ENCODE data around the gene COL4A3. TPM values are rescaled to one million over a fixed set of nuclear protein-coding genes. Genes with fewer than 3 reads are reported as not detected.

Gene COL4A3
- total and polyA plus RNA-seq, 2 donors (not counting 3 experiments of a cell fraction or from before 2014, with no cell fraction given), result not detected

DNA sequence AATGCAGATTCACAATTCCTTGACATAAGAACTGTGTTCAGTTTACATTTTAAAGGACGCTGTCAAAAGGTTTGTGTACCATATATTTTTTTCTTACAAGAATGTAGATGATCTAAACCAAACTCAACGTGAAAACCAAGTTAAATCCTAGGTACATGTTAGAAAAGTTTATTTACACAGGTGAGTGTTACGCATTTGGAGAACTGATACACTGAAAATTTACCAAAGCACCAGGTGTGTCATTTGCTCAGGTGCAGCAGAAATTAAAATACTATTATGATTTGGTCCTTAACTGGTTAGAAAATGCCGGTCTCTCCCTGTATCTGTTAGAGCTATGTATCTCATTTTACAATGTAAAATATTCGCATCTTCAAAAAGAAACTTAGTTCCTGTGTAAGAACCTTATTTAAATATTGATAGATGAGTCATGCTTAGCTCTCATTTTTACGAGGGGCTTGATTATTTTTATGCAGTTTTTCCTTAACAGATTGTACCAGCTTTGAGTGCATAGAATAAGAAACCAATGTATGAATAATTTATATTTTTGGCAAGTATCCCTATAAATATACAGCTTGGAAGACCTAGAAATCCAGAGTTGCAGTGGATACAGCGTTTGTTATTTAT is 185.7 kb downstream of the COL4A3 start:
- Histone ChIP-seq H3K4me3 (replicated peaks in 1 of 3; ENCODE audit: insufficient read depth in 1 of 3, low read depth in 1 of 3, low read length in 3 of 3) (no peak overlapping the region), H3K4me1 (ENCODE audit: control insufficient read depth, extremely low read depth, insufficient read depth, low read length) (no peaks in the 10 kb centered on the region), H3K9ac (replicated peaks; ENCODE audit: extremely low read depth, insufficient read depth, low read length) (no peak overlapping the region), H3K79me2 (ENCODE audit: control insufficient read depth, insufficient read depth, low read length) (no peaks in the 10 kb centered on the region), H3K9me1 (replicated peaks; ENCODE audit: control insufficient read depth, extremely low read depth, insufficient read depth, low read length) (no peaks in the 10 kb centered on the region), H3K36me3 (ENCODE audit: control insufficient read depth in 2 of 2, extremely low read depth in 1 of 2, insufficient read depth in 2 of 2, low read length in 2 of 2) (peaks cover 2 to 5% of the 10 kb centered on the region in 2 experiments), H3K9me3 (replicated peaks; ENCODE audit: control insufficient read depth, insufficient read depth, low read length) (no peaks in the 10 kb centered on the region), H2AFZ (ENCODE audit: low read depth, low read length) (no peak overlapping the region), H3K27me3 (ENCODE audit: control insufficient read depth in 2 of 2, insufficient read depth in 2 of 2, low read length in 2 of 2) (no peaks in the 10 kb centered on the region), H3K27ac (ENCODE audit: insufficient read depth, low read depth, low read length) (no peak overlapping the region), H3K4me2 (ENCODE audit: insufficient read depth, low read length) (no peak overlapping the region), H4K20me1 (replicated peaks; ENCODE audit: control insufficient read depth, extremely low read depth, insufficient read depth, low read length) (no peaks in the 10 kb centered on the region)
- intact Hi-C loops (cut with micrococcal nuclease), result no loop called here
- DNase-seq (ENCODE audit: low read depth, low spot score), result no peak
- TF ChIP-seq POLR2AphosphoS5 (IDR thresholded peaks at IDR 0.05; ENCODE audit: insufficient read depth, low read depth, low read length) (no peak), GATA2 (IDR thresholded peaks at IDR 0.05; ENCODE audit: insufficient read depth, insufficient read length, low read depth, low read length) (no peak), POLR2A (IDR thresholded peaks at IDR 0.05; ENCODE audit: low read depth, low read length) (no peak), EZH2 (IDR thresholded peaks at IDR 0.05; ENCODE audit: borderline replicate concordance, low read depth, low read length, severe bottlenecking) (no peak), MYC (IDR thresholded peaks at IDR 0.05; ENCODE audit: low read depth, low read length) (no peak), FOS (IDR thresholded peaks at IDR 0.05; ENCODE audit: borderline replicate concordance, insufficient read depth, low read length) (no peak), JUN (IDR thresholded peaks at IDR 0.05; ENCODE audit: borderline replicate concordance, insufficient read depth, insufficient read length, low read depth) (no peak)
- TF ChIP-seq, protein P1, sequence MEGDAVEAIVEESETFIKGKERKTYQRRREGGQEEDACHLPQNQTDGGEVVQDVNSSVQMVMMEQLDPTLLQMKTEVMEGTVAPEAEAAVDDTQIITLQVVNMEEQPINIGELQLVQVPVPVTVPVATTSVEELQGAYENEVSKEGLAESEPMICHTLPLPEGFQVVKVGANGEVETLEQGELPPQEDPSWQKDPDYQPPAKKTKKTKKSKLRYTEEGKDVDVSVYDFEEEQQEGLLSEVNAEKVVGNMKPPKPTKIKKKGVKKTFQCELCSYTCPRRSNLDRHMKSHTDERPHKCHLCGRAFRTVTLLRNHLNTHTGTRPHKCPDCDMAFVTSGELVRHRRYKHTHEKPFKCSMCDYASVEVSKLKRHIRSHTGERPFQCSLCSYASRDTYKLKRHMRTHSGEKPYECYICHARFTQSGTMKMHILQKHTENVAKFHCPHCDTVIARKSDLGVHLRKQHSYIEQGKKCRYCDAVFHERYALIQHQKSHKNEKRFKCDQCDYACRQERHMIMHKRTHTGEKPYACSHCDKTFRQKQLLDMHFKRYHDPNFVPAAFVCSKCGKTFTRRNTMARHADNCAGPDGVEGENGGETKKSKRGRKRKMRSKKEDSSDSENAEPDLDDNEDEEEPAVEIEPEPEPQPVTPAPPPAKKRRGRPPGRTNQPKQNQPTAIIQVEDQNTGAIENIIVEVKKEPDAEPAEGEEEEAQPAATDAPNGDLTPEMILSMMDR (IDR thresholded peaks at IDR 0.05; ENCODE audit: extremely low read depth in 1 of 2, insufficient read depth in 1 of 2, low read depth in 1 of 2, low read length in 2 of 2), result no peak
- TF ChIP-seq, protein P2, sequence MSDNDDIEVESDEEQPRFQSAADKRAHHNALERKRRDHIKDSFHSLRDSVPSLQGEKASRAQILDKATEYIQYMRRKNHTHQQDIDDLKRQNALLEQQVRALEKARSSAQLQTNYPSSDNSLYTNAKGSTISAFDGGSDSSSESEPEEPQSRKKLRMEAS (IDR thresholded peaks at IDR 0.05; ENCODE audit: insufficient read depth, insufficient read length), result no peak
- dilution Hi-C loops (cut with MboI; ENCODE audit: extremely low pct_ligation_motif_present, low sequenced_read_pairs), result no loop called here
- ChIA-PET CTCF (interaction anchor here (1.1 kb wide), 1 partner anchor 8 kb away, joined by 3 read pairs; no protein-coding TSS in a partner anchor), POLR2A (no interaction called here)
- FAIRE-seq, result no peak
- no TSS peak for BruUV-seq (replicated peaks)
